Peyer's patch (tissue), 4 donors: Measurements from ENCODE around the gene GLRX3.

Experiments
- CTCF ChIP-seq, 6 experiments: fragments of 450-650 bp in 4 of 6; fragments of 200-600 bp in 2 of 6; sonication (generic) in 1 of 6; IDR thresholded peaks; one replicate each; pipeline ENCODE4 v1.5.1; 2017 to 2019; ENCODE audit warnings: antibody characterized with exemption in 6 of 6, mild to moderate bottlenecking in 3 of 6, moderate library complexity in 1 of 6
- POLR2A ChIP-seq, 2 donors: fragments of 450-650 bp; IDR thresholded peaks; one replicate each; pipeline ENCODE4 v1.5.1; 2017; ENCODE audit warnings: antibody characterized with exemption in 2 of 2, mild to moderate bottlenecking in 2 of 2, moderate library complexity in 2 of 2

- TF ChIP-seq CTCF (IDR thresholded peaks at IDR 0.05) = no peak
- TF ChIP-seq POLR2A (IDR thresholded peaks at IDR 0.05) = no peak
These were observed 38.9 kb downstream of the GLRX3 start for GRCh38 chr10:130175074-130175473.
